GM12875 (cell line): Measurements from ENCODE around the gene UST.

Source experiments
- H3K4me3 ChIP-seq: one replicate; pipeline ENCODE4 v1.5.1; 2011; ENCODE audit warnings: low read depth, low read length, control low read depth
- CTCF ChIP-seq: IDR thresholded peaks from 2 replicates; pipeline ENCODE4 v1.5.1; 2011; ENCODE audit warnings: low read depth, mild to moderate bottlenecking, control low read depth, inconsistent platforms, low read length, moderate library complexity, borderline replicate concordance; ENCODE audit not compliant: insufficient read depth

Gene UST

GRCh38 chr6:148817689-148818088 lies 70.9 kb downstream of the UST start:
- no peak overlapping the region for H3K4me3 ChIP-seq
- TF ChIP-seq CTCF = no peak

- no peak for TF ChIP-seq CTCF
- no peak overlapping the region for H3K4me3 ChIP-seq
Measured at GRCh38 chr6:148818939-148819575, 72.2 kb downstream of the UST start.

GRCh38 chr6:148819852-148820251 lies 73.0 kb downstream of the UST start:
- H3K4me3 ChIP-seq = no peak overlapping the region
- no peak for TF ChIP-seq CTCF

- no peak for TF ChIP-seq CTCF
- no peak overlapping the region for H3K4me3 ChIP-seq
Measured at GRCh38 chr6:148822819-148823218, 76.0 kb downstream of the UST start.

- no peak for TF ChIP-seq CTCF
- no peak overlapping the region for H3K4me3 ChIP-seq
Measured at GRCh38 chr6:148824291-148824690, 77.5 kb downstream of the UST start.

- TF ChIP-seq CTCF = no peak
- no peak overlapping the region for H3K4me3 ChIP-seq
Measured at GRCh38 chr6:148824960-148825359, 78.1 kb downstream of the UST start.

GRCh38 chr6:148825492-148825891 lies 78.7 kb downstream of the UST start:
- no peak overlapping the region for H3K4me3 ChIP-seq
- no peak for TF ChIP-seq CTCF
